Tibial artery (tissue), 4 donors: Measurements from ENCODE around the gene SAMD9.
"Not testable (repeated sequence)": the region's sequence is repeated elsewhere in the genome, so short reads cannot be mapped to it uniquely, and the experiment has no call there.

Experiments
- DNase-seq, 2 donors: peaks; one replicate each; pipeline ENCODE4 v3.0.0-alpha.2; 2019
- H3K27ac ChIP-seq, 2 donors: fragments of 200-600 bp; sonication (generic) in 1 of 2; 1 replicate in 1 of 2; 2 replicates in 1 of 2; pipeline ENCODE4 v1.5.1; 2018 to 2019; ENCODE audit warnings: mild to moderate bottlenecking in 1 of 2
- H3K27me3 ChIP-seq, 2 donors: fragments of 200-600 bp; sonication (generic) in 1 of 2; one replicate each; pipeline versions ENCODE4 v1.5.1 to v1.6.0; 2016 to 2019
- H3K36me3 ChIP-seq, 3 donors: fragments of 200-600 bp; sonication (generic) in 2 of 3; one replicate each; pipeline ENCODE4 v1.5.1; 2016 to 2019; ENCODE audit warnings: mild to moderate bottlenecking in 2 of 3
- H3K4me1 ChIP-seq, 4 donors: fragments of 200-600 bp; sonication (generic) in 2 of 4; 1 replicate in 3 of 4; 2 replicates in 1 of 4; pipeline ENCODE4 v1.5.1; 2016 to 2019
- H3K4me3 ChIP-seq, 2 donors: fragments of 200-600 bp; sonication (generic) in 1 of 2; 1 replicate in 1 of 2; 2 replicates in 1 of 2; pipeline ENCODE4 v1.5.1; 2018 to 2019; ENCODE audit warnings: mild to moderate bottlenecking in 2 of 2
- H3K9me3 ChIP-seq, 3 donors: fragments of 200-600 bp; sonication (generic) in 1 of 3; one replicate each; pipeline ENCODE4 v1.5.1; 2016 to 2019
- CTCF ChIP-seq, 2 experiments: fragments of 200-600 bp in 1 of 2; fragments of 450-650 bp in 1 of 2; IDR thresholded peaks; one replicate each; pipeline ENCODE4 v1.5.1; 2017 to 2019; ENCODE audit warnings: antibody characterized with exemption in 2 of 2, mild to moderate bottlenecking in 1 of 2, moderate library complexity in 1 of 2
- intact Hi-C: fragments of 100-400 bp; cut with DNase I; formaldehyde crosslinking; loops from one replicate; pipeline ENCODE4 v1.15.0; 2023; ENCODE audit warnings: low total_unique reads

Gene SAMD9

GRCh38 chr7:93097388-93097787 is 20.4 kb downstream of the SAMD9 start:
- no peak for TF ChIP-seq CTCF (IDR thresholded peaks at IDR 0.05)
- peaks cover 16 to 60% (median 46%) of the 10 kb centered on the region in 3 donors for H3K9me3 ChIP-seq
- intact Hi-C loops = no loop called here
- DNase-seq = no peak
- peaks cover 0 to under 1% (median 0%) of the 10 kb centered on the region in 3 donors for H3K36me3 ChIP-seq
- H3K4me1 ChIP-seq = no peaks in the 10 kb centered on the region
- no peaks in the 10 kb centered on the region for H3K27me3 ChIP-seq
- H3K4me3 ChIP-seq = no peak overlapping the region
- no peak overlapping the region for H3K27ac ChIP-seq

- Histone ChIP-seq H3K4me3 (no peak overlapping the region), H3K4me1 (no peaks in the 10 kb centered on the region), H3K27me3 (no peaks in the 10 kb centered on the region), H3K36me3 (no peaks in the 10 kb centered on the region), H3K27ac (no peak overlapping the region), H3K9me3 (peaks cover 0 to 21% (median 4%) of the 10 kb centered on the region in 3 donors)
- no peak for TF ChIP-seq CTCF (IDR thresholded peaks at IDR 0.05)
- DNase-seq = no peak
- intact Hi-C loops = no loop called here
Measured at GRCh38 chr7:93092757-93093370, 24.9 kb downstream of the SAMD9 start.

GRCh38 chr7:93073357-93073756 is 44.4 kb downstream of the SAMD9 start:
- intact Hi-C loops, H3K36me3 ChIP-seq, H3K4me1 ChIP-seq: not testable (repeated sequence)

GRCh38 chr7:93062599-93062998 is 55.2 kb downstream of the SAMD9 start:
- H3K36me3 ChIP-seq = no peaks in the 10 kb centered on the region
- DNase-seq = no peak
- TF ChIP-seq CTCF (IDR thresholded peaks at IDR 0.05) = no peak

More at GRCh38 chr7:93073357-93073756, 44.4 kb downstream of the SAMD9 start:
- not testable (repeated sequence) for DNase-seq, H3K9me3 ChIP-seq, H3K27me3 ChIP-seq, H3K4me3 ChIP-seq, H3K27ac ChIP-seq

GRCh38 chr7:93060865-93061264 is 56.9 kb downstream of the SAMD9 start:
- no peaks in the 10 kb centered on the region for H3K9me3 ChIP-seq
- intact Hi-C loops = no loop called here

More at GRCh38 chr7:93062599-93062998, 55.2 kb downstream of the SAMD9 start:
- Histone ChIP-seq H3K9me3 (no peaks in the 10 kb centered on the region), H3K27ac (no peak overlapping the region), H3K4me1 (no peaks in the 10 kb centered on the region), H3K4me3 (no peak overlapping the region), H3K27me3 (peaks cover 0 to 2% of the 10 kb centered on the region in 2 donors)
- intact Hi-C loops = no loop called here

More at GRCh38 chr7:93060865-93061264, 56.9 kb downstream of the SAMD9 start:
- H3K4me1 ChIP-seq = no peaks in the 10 kb centered on the region
- DNase-seq = no peak
- H3K27ac ChIP-seq = no peak overlapping the region
- peaks cover 0 to 2% of the 10 kb centered on the region in 2 donors for H3K27me3 ChIP-seq
- no peak for TF ChIP-seq CTCF (IDR thresholded peaks at IDR 0.05)
- H3K36me3 ChIP-seq = no peaks in the 10 kb centered on the region
- H3K4me3 ChIP-seq = no peak overlapping the region
